Keratinocyte (primary cell): ENCODE results near the gene SLK. TPM values are rescaled to one million over a fixed set of nuclear protein-coding genes. Genes with fewer than 3 reads are reported as not detected.
A peak's percentile ranks its signal among the peaks of the same experiment; 100 is the strongest.

ENCODE experiments used
- DNase-seq: peaks from one replicate; pipeline ENCODE4 v3.0.0-alpha.2; 2011; ENCODE audit warnings: low read depth, missing footprints, low spot score
- FAIRE-seq: peaks from 2 replicates; lab custom pipeline; 2011; peaks lifted over from hg19 to GRCh38; lab: Jason Lieb, UNC
- H2AFZ ChIP-seq: 2 replicates; pipeline ENCODE4 v1.6.0; 2012; ENCODE audit warnings: low read length, control low read depth, inconsistent platforms; ENCODE audit not compliant: control insufficient read depth
- H3K27ac ChIP-seq: 2 replicates; pipeline ENCODE4 v1.5.1; 2011; ENCODE audit warnings: low read length; ENCODE audit not compliant: control insufficient read depth, insufficient read depth
- H3K27me3 ChIP-seq: 3 replicates; pipeline ENCODE4 v1.6.0; 2011; ENCODE audit warnings: low read length; ENCODE audit not compliant: control insufficient read depth, insufficient read depth; ENCODE audit errors: extremely low read depth
- H3K36me3 ChIP-seq, 2 experiments: 2 replicates in 1 of 2; 3 replicates in 1 of 2; pipeline ENCODE4 v1.5.1; 2011; ENCODE audit warnings: low read length in 2 of 2, mild to moderate bottlenecking in 1 of 2; ENCODE audit not compliant: control insufficient read depth in 2 of 2, insufficient read depth in 2 of 2; ENCODE audit errors: extremely low read depth in 1 of 2
- H3K4me1 ChIP-seq: 3 replicates; pipeline ENCODE4 v1.5.1; 2011; ENCODE audit warnings: low read length; ENCODE audit not compliant: control insufficient read depth, insufficient read depth; ENCODE audit errors: extremely low read depth
- H3K4me2 ChIP-seq: 3 replicates; pipeline ENCODE4 v1.6.0; 2011; ENCODE audit warnings: low read depth, low read length; ENCODE audit not compliant: control insufficient read depth, insufficient read depth; ENCODE audit errors: extremely low read depth
- H3K4me3 ChIP-seq, 3 experiments: fragments of 200-600 bp in 1 of 3; sonication (generic) in 1 of 3; 2 replicates in 2 of 3; 3 replicates in 1 of 3; pipeline ENCODE4 v1.5.1; 2011 to 2016; ENCODE audit warnings: low read length in 3 of 3, mild to moderate bottlenecking in 3 of 3, control low read depth in 2 of 3, inconsistent platforms in 1 of 3, low read depth in 1 of 3, mixed read lengths in 1 of 3, mixed run types in 1 of 3, moderate library complexity in 1 of 3; ENCODE audit not compliant: control insufficient read depth in 2 of 3, insufficient read depth in 2 of 3; ENCODE audit errors: extremely low read depth in 1 of 3
- H3K79me2 ChIP-seq: 2 replicates; pipeline ENCODE4 v1.6.0; 2012; ENCODE audit warnings: low read length; ENCODE audit not compliant: control insufficient read depth, insufficient read depth
- H3K9ac ChIP-seq: 3 replicates; pipeline ENCODE4 v1.6.0; 2011; ENCODE audit warnings: low read length; ENCODE audit not compliant: control insufficient read depth, insufficient read depth; ENCODE audit errors: extremely low read depth
- H3K9me1 ChIP-seq: 3 replicates; pipeline ENCODE4 v1.6.0; 2011; ENCODE audit warnings: low read length; ENCODE audit not compliant: control insufficient read depth, insufficient read depth; ENCODE audit errors: extremely low read depth
- H3K9me3 ChIP-seq: 2 replicates; pipeline ENCODE4 v1.5.1; 2012; ENCODE audit warnings: low read depth, low read length; ENCODE audit not compliant: control insufficient read depth
- H4K20me1 ChIP-seq: 3 replicates; pipeline ENCODE4 v1.6.0; 2011; ENCODE audit warnings: low read length; ENCODE audit not compliant: control insufficient read depth, insufficient read depth; ENCODE audit errors: extremely low read depth
- EZH2 ChIP-seq: IDR thresholded peaks from one replicate; pipeline ENCODE4 v1.6.1; 2012; ENCODE audit warnings: inconsistent platforms, mild to moderate bottlenecking, low read length, moderate library complexity
- dilution Hi-C: fragments of 300-500 bp; cut with MboI; formaldehyde crosslinking; loops from one replicate; pipeline ENCODE4 v1.7.0; 2020; ENCODE audit warnings: low sequenced_read_pairs; ENCODE audit not compliant: extremely low pct_ligation_motif_present
- polyA plus RNA-seq, 5 experiments: library from polyadenylated mRNA; depleted of rRNA in 3 of 5; stranded (reverse) in 3 of 5; stranded (forward) in 1 of 5; unstranded in 1 of 5; fragments of >200 nt; gene quantifications; 1 replicate in 1 of 5; 2 replicates in 3 of 5; 3 replicates in 1 of 5; pipeline versions ENCODE4 v1.2.1 to v1.2.3, GENCODE V29; 2011 to 2012; ENCODE audit warnings: missing spikeins in 2 of 5, low read depth in 1 of 5, low replicate concordance in 1 of 5
- TF ChIP-seq, protein P1 (sequence below), 3 experiments: IDR thresholded peaks in 1 of 3; conservative IDR thresholded peaks in 1 of 3; optimal IDR thresholded peaks in 1 of 3; 2 replicates in 2 of 3; 3 replicates in 1 of 3; pipeline versions ENCODE3 to v1.5.1; 2011; ENCODE audit warnings: low read length in 3 of 3, mild to moderate bottlenecking in 3 of 3, moderate library complexity in 2 of 3, control low read depth in 1 of 3, inconsistent platforms in 1 of 3; ENCODE audit not compliant: insufficient read depth in 2 of 3; ENCODE audit errors: extremely low read depth in 1 of 3

SLK gene
- polyA plus RNA-seq, 1 donor (not counting 4 experiments of a cell fraction or from before 2014, with no cell fraction given): 36.7 TPM

DNA sequence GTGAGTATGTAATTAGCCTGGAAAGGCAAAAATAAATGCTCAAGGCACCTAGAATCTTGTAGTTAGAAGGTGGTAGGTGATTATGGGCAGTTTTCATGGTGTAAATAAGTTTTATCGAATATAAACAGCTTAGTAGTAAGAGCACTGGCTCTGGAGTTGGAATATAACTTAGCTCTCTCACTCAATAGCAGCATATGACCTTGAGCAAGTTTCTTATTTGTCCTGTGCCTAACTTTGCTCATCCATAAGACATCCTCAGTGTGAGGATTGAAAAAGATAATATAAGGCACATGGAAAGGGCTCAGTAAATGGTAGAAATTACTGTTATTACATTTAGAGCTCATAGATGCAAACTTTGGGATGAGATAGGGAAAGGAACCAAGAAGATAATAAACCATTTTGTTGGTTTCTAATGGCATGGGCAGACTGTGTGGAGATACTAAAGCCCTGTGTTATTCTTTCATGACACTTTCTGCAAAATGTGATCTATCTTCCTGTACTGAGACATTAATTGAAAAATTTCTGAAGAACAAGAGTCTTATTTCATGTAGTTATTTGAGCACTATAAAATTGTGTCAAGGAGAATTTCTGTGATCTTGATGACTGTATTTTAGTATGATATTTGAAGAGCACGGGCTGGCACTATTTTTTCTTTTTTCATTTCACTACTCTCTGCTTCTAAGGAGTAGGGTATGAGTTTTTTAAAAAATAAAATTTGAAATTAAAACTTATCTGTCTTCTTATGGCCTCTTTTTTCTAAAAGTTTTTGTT lies 3.1 kb downstream of the SLK start:
- peak overlapping the region; percentile 87 for H3K9ac ChIP-seq
- peak; percentile 26 for FAIRE-seq
- dilution Hi-C loops: no loop called here

DNA sequence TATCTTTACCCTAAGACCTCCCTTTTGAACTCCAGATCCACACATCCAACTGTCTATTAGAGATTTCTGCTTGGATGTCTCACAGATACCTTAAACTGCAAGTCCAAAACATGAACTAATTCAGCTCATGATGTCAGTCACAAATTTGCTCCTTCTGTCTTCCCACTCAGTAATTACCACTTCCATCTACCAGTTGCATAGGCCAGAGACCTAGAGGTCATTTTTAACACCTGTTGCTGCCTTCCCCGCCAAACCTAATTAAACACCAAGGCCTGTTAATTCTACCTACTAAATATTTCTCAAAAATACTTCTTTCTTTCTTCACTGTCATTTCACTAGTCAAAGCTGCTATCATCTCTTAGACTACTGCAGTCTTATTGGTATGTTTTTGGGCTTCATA lies 8.2 kb downstream of the SLK start:
- DNase-seq (no peak), FAIRE-seq (no peak)
- Histone ChIP-seq H3K4me3 (no peak overlapping the region), H2AFZ (no peak overlapping the region), H3K79me2 (peaks cover 93% of the 10 kb centered on the region), H3K27me3 (no peaks in the 10 kb centered on the region), H3K4me2 (no peak overlapping the region), H3K9ac (no peak overlapping the region), H4K20me1 (peaks cover 3% of the 10 kb centered on the region), H3K9me1 (peaks cover 2% of the 10 kb centered on the region), H3K9me3 (no peaks in the 10 kb centered on the region), H3K36me3 (peaks cover 0 to 2% of the 10 kb centered on the region in 2 experiments), H3K27ac (no peak overlapping the region), H3K4me1 (peaks cover 7% of the 10 kb centered on the region)
- no peak for TF ChIP-seq EZH2
- TF ChIP-seq, protein P1, sequence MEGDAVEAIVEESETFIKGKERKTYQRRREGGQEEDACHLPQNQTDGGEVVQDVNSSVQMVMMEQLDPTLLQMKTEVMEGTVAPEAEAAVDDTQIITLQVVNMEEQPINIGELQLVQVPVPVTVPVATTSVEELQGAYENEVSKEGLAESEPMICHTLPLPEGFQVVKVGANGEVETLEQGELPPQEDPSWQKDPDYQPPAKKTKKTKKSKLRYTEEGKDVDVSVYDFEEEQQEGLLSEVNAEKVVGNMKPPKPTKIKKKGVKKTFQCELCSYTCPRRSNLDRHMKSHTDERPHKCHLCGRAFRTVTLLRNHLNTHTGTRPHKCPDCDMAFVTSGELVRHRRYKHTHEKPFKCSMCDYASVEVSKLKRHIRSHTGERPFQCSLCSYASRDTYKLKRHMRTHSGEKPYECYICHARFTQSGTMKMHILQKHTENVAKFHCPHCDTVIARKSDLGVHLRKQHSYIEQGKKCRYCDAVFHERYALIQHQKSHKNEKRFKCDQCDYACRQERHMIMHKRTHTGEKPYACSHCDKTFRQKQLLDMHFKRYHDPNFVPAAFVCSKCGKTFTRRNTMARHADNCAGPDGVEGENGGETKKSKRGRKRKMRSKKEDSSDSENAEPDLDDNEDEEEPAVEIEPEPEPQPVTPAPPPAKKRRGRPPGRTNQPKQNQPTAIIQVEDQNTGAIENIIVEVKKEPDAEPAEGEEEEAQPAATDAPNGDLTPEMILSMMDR (optimal IDR thresholded peaks at IDR 0.05 in 1 of 3, IDR thresholded peaks at IDR 0.05 in 1 of 3, conservative IDR thresholded peaks at IDR 0.05 in 1 of 3; ENCODE audit: extremely low read depth in 1 of 3, insufficient read depth in 2 of 3, low read length in 3 of 3): no peak
- dilution Hi-C loops: no loop called here

More for the DNA sequence above, 3.1 kb downstream of the SLK start:
- DNase-seq: no peak
- H3K4me3 ChIP-seq: peak overlapping the region; percentile 85 to 97 (median 90)
- H3K27me3 ChIP-seq: no peaks in the 10 kb centered on the region
- TF ChIP-seq, protein P1 (optimal IDR thresholded peaks at IDR 0.05 in 1 of 3, IDR thresholded peaks at IDR 0.05 in 1 of 3, conservative IDR thresholded peaks at IDR 0.05 in 1 of 3; ENCODE audit: extremely low read depth in 1 of 3, insufficient read depth in 2 of 3, low read length in 3 of 3): no peak
- no peak for TF ChIP-seq EZH2
- H3K9me1 ChIP-seq: peaks cover 2% of the 10 kb centered on the region
- no peaks in the 10 kb centered on the region for H3K9me3 ChIP-seq
- peak overlapping the region; percentile 86 for H3K4me2 ChIP-seq
- H3K36me3 ChIP-seq: peaks cover 0 to 2% of the 10 kb centered on the region in 2 experiments
- H4K20me1 ChIP-seq: peaks cover 5% of the 10 kb centered on the region
- H3K79me2 ChIP-seq: peaks cover 80% of the 10 kb centered on the region
- peaks cover 7% of the 10 kb centered on the region for H3K4me1 ChIP-seq
- H3K27ac ChIP-seq: peak overlapping the region; percentile 44
- no peak overlapping the region for H2AFZ ChIP-seq
